ENCODE data around the gene TAP1. TPM values are rescaled to one million over a fixed set of nuclear protein-coding genes. Genes with fewer than 3 reads are reported as not detected.

The TAP1 gene
- total and polyA plus RNA-seq, 2 of the 4 experiments (the other 2 are of a cell fraction), result 20.1 to 27.6 TPM

DNA sequence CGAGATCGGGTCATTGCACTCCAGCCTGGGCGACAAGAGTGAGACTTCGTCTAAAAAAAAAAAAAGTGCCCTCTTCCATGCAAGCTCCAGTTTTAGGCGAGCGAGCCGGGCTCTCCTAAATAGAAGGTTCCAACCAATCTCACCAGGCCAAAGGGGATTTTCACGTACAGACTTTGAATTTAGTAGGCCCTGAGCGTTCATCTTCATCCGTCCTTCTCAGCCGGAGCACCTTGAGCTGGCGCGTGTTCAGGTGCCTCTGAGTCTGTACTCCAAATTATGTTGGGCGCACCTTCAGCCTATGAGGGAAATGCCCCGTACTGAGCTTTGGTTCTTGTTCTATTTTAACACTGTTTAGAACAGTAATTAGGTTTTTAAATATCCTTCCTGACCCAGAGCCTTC, 14.1 kb downstream of the TAP1 start:
- Histone ChIP-seq H3K79me1 (ENCODE audit: low read depth in 1 of 2, low read length in 2 of 2) (peaks cover 2 to 31% of the 10 kb centered on the region in 2 experiments; a peak in 2 of 4 replicates), H4K91ac (ENCODE audit: insufficient read depth, low read depth, low read length) (no peak overlapping the region), H3K14ac (replicated peaks; ENCODE audit: low read depth, low read length) (no peak overlapping the region), H3K9me3 (ENCODE audit: control insufficient read depth, insufficient read depth, low read length) (no peaks in the 10 kb centered on the region), H2BK5ac (ENCODE audit: low read depth, low read length, poor library complexity, severe bottlenecking) (no peak overlapping the region), H3K9me1 (ENCODE audit: insufficient read depth, low read length) (peaks cover 6% of the 10 kb centered on the region; the same call in 1 of the 2 replicates), H2AK5ac (ENCODE audit: low read depth, low read length) (no peak overlapping the region), H2BK120ac (ENCODE audit: low read depth, low read length) (no peak overlapping the region), H4K8ac (ENCODE audit: low read depth in 2 of 2, low read length in 2 of 2) (no peak overlapping the region), H2AK9ac (replicated peaks; ENCODE audit: low read depth, low read length, poor library complexity) (no peak overlapping the region), H3K4ac (ENCODE audit: low read depth, low read length) (no peak overlapping the region), H3K27me3 (ENCODE audit: control insufficient read depth, insufficient read depth, low read length) (no peaks in the 10 kb centered on the region), H4K5ac (ENCODE audit: low read depth, low read length) (no peak overlapping the region), H3K4me2 (ENCODE audit: low read depth, low read length) (no peak overlapping the region), H4K20me1 (ENCODE audit: insufficient read depth, low read length) (no peaks in the 10 kb centered on the region), H2BK15ac (ENCODE audit: low read depth, low read length) (no peak overlapping the region), H3K4me1 (ENCODE audit: control insufficient read depth, insufficient read depth, low read length) (peaks cover 8% of the 10 kb centered on the region), H3K4me3 (ENCODE audit: insufficient read depth, low read depth, low read length) (no peak overlapping the region), H3K23ac (ENCODE audit: low read depth, low read length) (no peak overlapping the region), H3K9ac (ENCODE audit: low read depth, low read length) (no peak overlapping the region), H3K36me3 (ENCODE audit: control insufficient read depth, insufficient read depth, low read length) (peaks cover 11% of the 10 kb centered on the region), H3K56ac (ENCODE audit: extremely low read depth, insufficient read depth, low read length) (no peak overlapping the region), H3K27ac (ENCODE audit: insufficient read depth, low read length) (no peak overlapping the region), H2AFZ (replicated peaks; ENCODE audit: low read length, poor library complexity) (no peak overlapping the region), H3K18ac (ENCODE audit: low read depth, low read length) (no peak overlapping the region), H2BK20ac (ENCODE audit: low read depth, low read length) (no peak overlapping the region)
- no TSS peak for BruUV-seq (replicated peaks)
- ChIA-PET CTCF (interaction anchor here (1.1 to 2.7 kb wide), 8 partner anchors 15 to 94 kb away, joined by 4 to 44 read pairs (median 6); partner anchors contain the start of genes PSMB9 and TAP1), POLR2A (ENCODE audit: unreplicated experiment) (interaction anchor here (1.2 to 1.5 kb wide), 2 partner anchors 15 to 28 kb away, joined by 5 to 9 read pairs; partner anchors contain the start of genes PSMB9 and TAP1)
- TF ChIP-seq FOS (IDR thresholded peaks at IDR 0.05; ENCODE audit: low read depth, low read length) (no peak), NFE2L2 (IDR thresholded peaks at IDR 0.05; ENCODE audit: low read depth, low read length) (no peak), MXI1 (IDR thresholded peaks at IDR 0.05; ENCODE audit: borderline replicate concordance, low read depth, low read length) (no peak), MAFK (IDR thresholded peaks at IDR 0.05; ENCODE audit: low read depth, low read length) (no peak), BHLHE40 (IDR thresholded peaks at IDR 0.05; ENCODE audit: low read depth, low read length) (no peak), CHD1 (IDR thresholded peaks at IDR 0.05; ENCODE audit: low read depth, low read length) (no peak), RAD21 (IDR thresholded peaks at IDR 0.05; ENCODE audit: low read length) (no peak), RFX5 (IDR thresholded peaks at IDR 0.05; ENCODE audit: low read depth, low read length) (no peak), RCOR1 (IDR thresholded peaks at IDR 0.05; ENCODE audit: insufficient replicate concordance, low read length) (no peak), SMC3 (IDR thresholded peaks at IDR 0.05; ENCODE audit: low read depth, low read length) (no peak), POLR2A (IDR thresholded peaks at IDR 0.05; ENCODE audit: low read depth, low read length) (no peak), MAZ (IDR thresholded peaks at IDR 0.05; ENCODE audit: borderline replicate concordance, low read depth, low read length) (no peak), CEBPB (IDR thresholded peaks at IDR 0.05; ENCODE audit: low read depth, low read length) (no peak)
- TF ChIP-seq, protein P1, sequence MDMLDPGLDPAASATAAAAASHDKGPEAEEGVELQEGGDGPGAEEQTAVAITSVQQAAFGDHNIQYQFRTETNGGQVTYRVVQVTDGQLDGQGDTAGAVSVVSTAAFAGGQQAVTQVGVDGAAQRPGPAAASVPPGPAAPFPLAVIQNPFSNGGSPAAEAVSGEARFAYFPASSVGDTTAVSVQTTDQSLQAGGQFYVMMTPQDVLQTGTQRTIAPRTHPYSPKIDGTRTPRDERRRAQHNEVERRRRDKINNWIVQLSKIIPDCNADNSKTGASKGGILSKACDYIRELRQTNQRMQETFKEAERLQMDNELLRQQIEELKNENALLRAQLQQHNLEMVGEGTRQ (IDR thresholded peaks at IDR 0.05; ENCODE audit: low read depth, low read length), result no peak
- TF ChIP-seq, protein P2, sequence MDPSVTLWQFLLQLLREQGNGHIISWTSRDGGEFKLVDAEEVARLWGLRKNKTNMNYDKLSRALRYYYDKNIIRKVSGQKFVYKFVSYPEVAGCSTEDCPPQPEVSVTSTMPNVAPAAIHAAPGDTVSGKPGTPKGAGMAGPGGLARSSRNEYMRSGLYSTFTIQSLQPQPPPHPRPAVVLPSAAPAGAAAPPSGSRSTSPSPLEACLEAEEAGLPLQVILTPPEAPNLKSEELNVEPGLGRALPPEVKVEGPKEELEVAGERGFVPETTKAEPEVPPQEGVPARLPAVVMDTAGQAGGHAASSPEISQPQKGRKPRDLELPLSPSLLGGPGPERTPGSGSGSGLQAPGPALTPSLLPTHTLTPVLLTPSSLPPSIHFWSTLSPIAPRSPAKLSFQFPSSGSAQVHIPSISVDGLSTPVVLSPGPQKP (IDR thresholded peaks at IDR 0.05; ENCODE audit: borderline replicate concordance, low read depth, low read length), result no peak
- TF ChIP-seq, protein P3, sequence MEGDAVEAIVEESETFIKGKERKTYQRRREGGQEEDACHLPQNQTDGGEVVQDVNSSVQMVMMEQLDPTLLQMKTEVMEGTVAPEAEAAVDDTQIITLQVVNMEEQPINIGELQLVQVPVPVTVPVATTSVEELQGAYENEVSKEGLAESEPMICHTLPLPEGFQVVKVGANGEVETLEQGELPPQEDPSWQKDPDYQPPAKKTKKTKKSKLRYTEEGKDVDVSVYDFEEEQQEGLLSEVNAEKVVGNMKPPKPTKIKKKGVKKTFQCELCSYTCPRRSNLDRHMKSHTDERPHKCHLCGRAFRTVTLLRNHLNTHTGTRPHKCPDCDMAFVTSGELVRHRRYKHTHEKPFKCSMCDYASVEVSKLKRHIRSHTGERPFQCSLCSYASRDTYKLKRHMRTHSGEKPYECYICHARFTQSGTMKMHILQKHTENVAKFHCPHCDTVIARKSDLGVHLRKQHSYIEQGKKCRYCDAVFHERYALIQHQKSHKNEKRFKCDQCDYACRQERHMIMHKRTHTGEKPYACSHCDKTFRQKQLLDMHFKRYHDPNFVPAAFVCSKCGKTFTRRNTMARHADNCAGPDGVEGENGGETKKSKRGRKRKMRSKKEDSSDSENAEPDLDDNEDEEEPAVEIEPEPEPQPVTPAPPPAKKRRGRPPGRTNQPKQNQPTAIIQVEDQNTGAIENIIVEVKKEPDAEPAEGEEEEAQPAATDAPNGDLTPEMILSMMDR (conservative IDR thresholded peaks at IDR 0.05; ENCODE audit: low read depth, low read length), result no peak
- DNase-seq (no peak), ATAC-seq (ENCODE audit: low read depth) (no peak)
- in situ Hi-C loops (cut with MboI; ENCODE audit: low sequenced_read_pairs), result no loop called here
- dilution Hi-C loops (cut with HindIII; ENCODE audit: low sequenced_read_pairs, unreplicated experiment), result no loop called here
- WGBS, 2 experiments (ENCODE audit: extremely low coverage in 2 of 2, insufficient read length in 1 of 2), result 80% methylated on average over 2 of the region's 15 CpGs; no CpG with 5 or more reads in 1 of the 2 experiments
- intact Hi-C loops (cut with micrococcal nuclease), result no loop called here
